Gastroesophageal sphincter (tissue), 4 donors: ENCODE results near the gene ARF3. TPM values are rescaled to one million over a fixed set of nuclear protein-coding genes. Genes with fewer than 3 reads are reported as not detected.

ENCODE experiments used
- ATAC-seq: fragments of 150-250 bp; one replicate; pipeline ENCODE4 v1.9.1; 2016; ENCODE audit warnings: mild to moderate bottlenecking, moderate library complexity
- H3K27ac ChIP-seq, 4 donors: fragments of 200-600 bp; sonication (generic) in 3 of 4; 1 replicate in 3 of 4; 2 replicates in 1 of 4; pipeline ENCODE4 v1.5.1; 2016 to 2019
- H3K27me3 ChIP-seq: fragments of 200-600 bp; sonication (generic); one replicate; pipeline ENCODE4 v1.5.1; 2019
- H3K36me3 ChIP-seq, 2 donors: fragments of 200-600 bp; sonication (generic); one replicate each; pipeline ENCODE4 v1.5.1; 2019; ENCODE audit warnings: control low read depth in 1 of 2
- H3K4me1 ChIP-seq, 3 donors: fragments of 200-600 bp; sonication (generic); 1 replicate in 2 of 3; 2 replicates in 1 of 3; pipeline ENCODE4 v1.5.1; 2016 to 2019; ENCODE audit warnings: control low read depth in 2 of 3
- H3K4me3 ChIP-seq, 2 donors: fragments of 200-600 bp; sonication (generic); one replicate each; pipeline ENCODE4 v1.5.1; 2019; ENCODE audit warnings: mild to moderate bottlenecking in 1 of 2, moderate library complexity in 1 of 2
- H3K9me3 ChIP-seq, 3 donors: fragments of 200-600 bp; sonication (generic); one replicate each; pipeline ENCODE4 v1.5.1; 2017 to 2019; ENCODE audit warnings: control low read depth in 2 of 3
- CTCF ChIP-seq, 4 experiments: fragments of 200-600 bp in 2 of 4; fragments of 450-650 bp in 2 of 4; sonication (generic) in 1 of 4; IDR thresholded peaks; one replicate each; pipeline ENCODE4 v1.5.1; 2017 to 2019; ENCODE audit warnings: antibody characterized with exemption in 4 of 4, mild to moderate bottlenecking in 2 of 4, moderate library complexity in 2 of 4
- EP300 ChIP-seq: sonication (generic); formaldehyde crosslinking; IDR thresholded peaks from one replicate; pipeline ENCODE4 v1.6.1; 2017; ENCODE audit warnings: antibody characterized with exemption, mild to moderate bottlenecking
- POLR2A ChIP-seq, 2 donors: fragments of 450-650 bp; IDR thresholded peaks; one replicate each; pipeline ENCODE4 v1.6.1; 2017; ENCODE audit warnings: antibody characterized with exemption in 2 of 2, mild to moderate bottlenecking in 2 of 2, moderate library complexity in 1 of 2
- POLR2AphosphoS5 ChIP-seq: sonication (generic); formaldehyde crosslinking; IDR thresholded peaks from one replicate; pipeline ENCODE4 v1.6.1; 2017; ENCODE audit warnings: antibody characterized with exemption
- WGBS, 2 donors: methylation state at CpG; one replicate each; pipeline ENCODE4 v1.1.5; 2018; ENCODE audit warnings: low coverage in 1 of 2; 5-methylcytosine and 5-hydroxymethylcytosine counted together
- total RNA-seq, 4 donors: library from RNA; depleted of rRNA; stranded (reverse); fragments of >200 nt; gene quantifications; one replicate each; pipeline ENCODE4 v1.1.0, GENCODE V29; 2016

The ARF3 gene
- total RNA-seq, 4 donors from 2014 or later = 52.6 to 91.6 (median 83.1) TPM

GRCh38 chr12:48997719-48998496 lies 40.6 kb upstream of the ARF3 start:
- no peak for ATAC-seq
- peak overlapping the region; percentile 8 to 53 for H3K4me3 ChIP-seq
- no peak overlapping the region for H3K27ac ChIP-seq
- 0% methylated on average over 2 of the region's 57 CpGs; no CpG with 5 or more reads in 1 of the 2 donors for WGBS, 2 donors
- H3K36me3 ChIP-seq = peaks cover 0 to 29% of the 10 kb centered on the region in 2 donors
- TF ChIP-seq EP300 (no peak), POLR2A (IDR thresholded peaks at IDR 0.05) (no peak), POLR2AphosphoS5 (no peak), CTCF (IDR thresholded peaks at IDR 0.05) (no peak)
- peaks cover 5 to 51% (median 38%) of the 10 kb centered on the region in 3 donors for H3K4me1 ChIP-seq
- H3K27me3 ChIP-seq = peaks cover 98% of the 10 kb centered on the region
- no peaks in the 10 kb centered on the region for H3K9me3 ChIP-seq

GRCh38 chr12:48996794-48997718 lies 39.8 kb upstream of the ARF3 start:
- ATAC-seq = peak; percentile 75
- Histone ChIP-seq H3K27me3 (peaks cover 98% of the 10 kb centered on the region), H3K36me3 (peaks cover 0 to 20% of the 10 kb centered on the region in 2 donors), H3K9me3 (no peaks in the 10 kb centered on the region), H3K4me1 (peaks cover 5 to 51% (median 38%) of the 10 kb centered on the region in 3 donors), H3K27ac (peak overlapping the region in 1 of 4 donors; percentile 54), H3K4me3 (peak overlapping the region in 1 of 2 donors; percentile 53)
- TF ChIP-seq POLR2AphosphoS5 (no peak), CTCF (IDR thresholded peaks at IDR 0.05) (peak in 3 of 4 experiments; percentile 56 to 81 (median 70))
- 14 to 28% methylated on average over 5 to 9 of the region's 71 CpGs for WGBS, 2 donors

GRCh38 chr12:48995086-48995879 lies 38.0 kb upstream of the ARF3 start:
- no peaks in the 10 kb centered on the region for H3K9me3 ChIP-seq
- WGBS, 2 donors = 4 to 8% methylated on average over 18 to 19 of the region's 32 CpGs
- H3K27ac ChIP-seq = no peak overlapping the region
- peaks cover 0 to 2% of the 10 kb centered on the region in 2 donors for H3K36me3 ChIP-seq
- ATAC-seq = peak; percentile 81
- H3K4me1 ChIP-seq = peaks cover 5 to 51% (median 38%) of the 10 kb centered on the region in 3 donors
- TF ChIP-seq CTCF (IDR thresholded peaks at IDR 0.05) (peak in 3 of 4 experiments; percentile 75 to 92 (median 84)), EP300 (no peak)
- peak overlapping the region in 1 of 2 donors; percentile 34 for H3K4me3 ChIP-seq
- H3K27me3 ChIP-seq = peaks cover 97% of the 10 kb centered on the region

- Histone ChIP-seq H3K36me3 (no peaks in the 10 kb centered on the region), H3K27ac (no peak overlapping the region), H3K4me3 (no peak overlapping the region), H3K27me3 (peaks cover 97% of the 10 kb centered on the region), H3K4me1 (peaks cover 2 to 43% (median 32%) of the 10 kb centered on the region in 3 donors), H3K9me3 (no peaks in the 10 kb centered on the region)
- TF ChIP-seq POLR2AphosphoS5 (no peak), EP300 (no peak), CTCF (IDR thresholded peaks at IDR 0.05) (no peak), POLR2A (IDR thresholded peaks at IDR 0.05) (no peak)
- no peak for ATAC-seq
- 40% methylated on average over 5 of the region's 32 CpGs; no CpG with 5 or more reads in 1 of the 2 donors for WGBS, 2 donors
These were observed 37.2 kb upstream of the ARF3 start for GRCh38 chr12:48994224-48995085.
